ENCODE results near the gene PRPF19. TPM values are rescaled to one million over a fixed set of nuclear protein-coding genes. Genes with fewer than 3 reads are reported as not detected.

PRPF19 gene
- total and polyA plus RNA-seq, 2 of the 4 experiments (the other 2 are of a cell fraction) = 29.8 to 50.4 TPM

- Histone ChIP-seq H3K36me3 (ENCODE audit: control insufficient read depth, insufficient read depth, low read length) (peaks cover 37% of the 10 kb centered on the region), H2BK15ac (ENCODE audit: low read depth, low read length) (peak within 1 kb of the TSS; percentile 55; the same call in 1 of the 3 replicates), H3K23ac (ENCODE audit: low read depth, low read length) (peak within 1 kb of the TSS; percentile 82), H4K91ac (ENCODE audit: insufficient read depth, low read depth, low read length) (peak within 1 kb of the TSS; percentile 41), H4K5ac (ENCODE audit: low read depth, low read length) (peak within 1 kb of the TSS; percentile 74; the same call in 1 of the 2 replicates), H3K27ac (ENCODE audit: insufficient read depth, low read length) (peak within 1 kb of the TSS; percentile 15; the same call in 1 of the 2 replicates), H2AK5ac (ENCODE audit: low read depth, low read length) (peak within 1 kb of the TSS; percentile 42), H4K20me1 (ENCODE audit: insufficient read depth, low read length) (peaks cover 17% of the 10 kb centered on the region), H2BK120ac (ENCODE audit: low read depth, low read length) (peak within 1 kb of the TSS; percentile 41; the same call in 1 of the 2 replicates), H3K9ac (ENCODE audit: low read depth, low read length) (peak within 1 kb of the TSS; percentile 59), H3K4me3 (ENCODE audit: insufficient read depth, low read depth, low read length) (peak within 1 kb of the TSS; percentile 65), H3K18ac (ENCODE audit: low read depth, low read length) (no peak within 1 kb of the TSS), H3K4me2 (ENCODE audit: low read depth, low read length) (peak within 1 kb of the TSS; percentile 94), H3K56ac (ENCODE audit: extremely low read depth, insufficient read depth, low read length) (peak within 1 kb of the TSS; percentile 21; the same call in 1 of the 2 replicates), H3K4ac (ENCODE audit: low read depth, low read length) (peak within 1 kb of the TSS; percentile 70), H4K8ac (ENCODE audit: low read depth in 2 of 2, low read length in 2 of 2) (peak within 1 kb of the TSS; percentile 76 to 77; a peak in 2 of 4 replicates), H3K9me3 (ENCODE audit: control insufficient read depth, insufficient read depth, low read length) (no peaks in the 10 kb centered on the region), H3K4me1 (ENCODE audit: control insufficient read depth, insufficient read depth, low read length) (peaks cover 14% of the 10 kb centered on the region), H3K9me1 (ENCODE audit: insufficient read depth, low read length) (peaks cover 12% of the 10 kb centered on the region; the same call in 1 of the 2 replicates), H2BK20ac (ENCODE audit: low read depth, low read length) (0 out of 2 replicates have a peak within 1 kb of the TSS, but pooled peaks have one; percentile 48), H2AFZ (replicated peaks; ENCODE audit: low read length, poor library complexity) (peak within 1 kb of the TSS; percentile 95), H2BK5ac (ENCODE audit: low read depth, low read length, poor library complexity, severe bottlenecking) (no peak within 1 kb of the TSS), H3K27me3 (ENCODE audit: control insufficient read depth, insufficient read depth, low read length) (no peaks in the 10 kb centered on the region), H3K79me1 (ENCODE audit: low read depth in 1 of 2, low read length in 2 of 2) (peaks cover 10 to 42% of the 10 kb centered on the region in 2 experiments; a peak in 3 of 4 replicates), H3K14ac (replicated peaks; ENCODE audit: low read depth, low read length) (peak within 1 kb of the TSS; percentile 96), H2AK9ac (replicated peaks; ENCODE audit: low read depth, low read length, poor library complexity) (peak within 1 kb of the TSS; percentile 96)
- in situ Hi-C loops (cut with MboI; ENCODE audit: low sequenced_read_pairs) (loop anchor here (25.0 kb wide), 1 partner anchor 1337 kb away; no protein-coding TSS in a partner anchor), intact Hi-C loops (cut with micrococcal nuclease) (no loop called here), dilution Hi-C loops (cut with HindIII; ENCODE audit: low sequenced_read_pairs, unreplicated experiment) (no loop called here)
- POLR2A ChIA-PET (ENCODE audit: unreplicated experiment) = no interaction called here
- ATAC-seq (ENCODE audit: low read depth) (peak; percentile 95), DNase-seq (peak; percentile 68)
- CTCF ChIA-PET = no interaction called here
- BruUV-seq (replicated peaks) = no TSS peak
- WGBS, 2 experiments (ENCODE audit: extremely low coverage in 2 of 2, insufficient read length in 1 of 2) = 0% methylated on average over 12 of the region's 69 CpGs; no CpG with 5 or more reads in 1 of the 2 experiments
- TF ChIP-seq POLR2A (IDR thresholded peaks at IDR 0.05; ENCODE audit: low read depth, low read length) (peak; percentile 36; the same call in 1 of the 2 replicates), BHLHE40 (IDR thresholded peaks at IDR 0.05; ENCODE audit: low read depth, low read length) (peak; percentile 19; the same call in 1 of the 2 replicates), CEBPB (IDR thresholded peaks at IDR 0.05; ENCODE audit: low read depth, low read length) (no peak), CHD1 (IDR thresholded peaks at IDR 0.05; ENCODE audit: low read depth, low read length) (no peak), NFE2L2 (IDR thresholded peaks at IDR 0.05; ENCODE audit: low read depth, low read length) (no peak), FOS (IDR thresholded peaks at IDR 0.05; ENCODE audit: low read depth, low read length) (no peak), CTCF (conservative IDR thresholded peaks at IDR 0.05; ENCODE audit: low read depth, low read length) (no peak), SMC3 (IDR thresholded peaks at IDR 0.05; ENCODE audit: low read depth, low read length) (no peak), RFX5 (IDR thresholded peaks at IDR 0.05; ENCODE audit: low read depth, low read length) (no peak), RAD21 (IDR thresholded peaks at IDR 0.05; ENCODE audit: low read length) (no peak), MAZ (IDR thresholded peaks at IDR 0.05; ENCODE audit: borderline replicate concordance, low read depth, low read length) (peak; percentile 96), USF2 (IDR thresholded peaks at IDR 0.05; ENCODE audit: low read depth, low read length) (peak; percentile 76), MAFK (IDR thresholded peaks at IDR 0.05; ENCODE audit: low read depth, low read length) (no peak), ELK1 (IDR thresholded peaks at IDR 0.05; ENCODE audit: borderline replicate concordance, low read depth, low read length) (no peak)
Observed at GRCh38 chr11:60924110-60924905, 17.9 kb upstream of the PRPF19 start, which contains the start of gene TMEM132A. Gene TMEM132A, plus strand, starts transcription at chr11:60924460. Its CDS starts 174 bp downstream, at chr11:60924634.
